ENCODE data around the gene CAMTA1. TPM values are rescaled to one million over a fixed set of nuclear protein-coding genes. Genes with fewer than 3 reads are reported as not detected.

Gene CAMTA1
- total and polyA plus RNA-seq, 9 of the 15 experiments (the other 6 are each of a cell fraction or from before 2014, with no cell fraction given), result 43.9 to 161 (median 65.9) TPM

- intact Hi-C loops (cut with micrococcal nuclease) (no loop called here), in situ Hi-C loops (cut with MboI) (no loop called here)
- H4K20me1 ChIP-seq (replicated peaks; ENCODE audit: control insufficient read depth, insufficient read depth, low read length), result no peaks in the 10 kb centered on the region
- no peak overlapping the region for H3K4me3 ChIP-seq
- no peaks in the 10 kb centered on the region for H3K36me3 ChIP-seq (ENCODE audit: control insufficient read depth, insufficient read depth, low read length)
- peaks cover 41 to 53% of the 10 kb centered on the region in 2 experiments; a peak in 4 of 5 replicates for H3K27me3 ChIP-seq (ENCODE audit: control insufficient read depth in 2 of 2, insufficient read depth in 2 of 2, low read length in 2 of 2)
- BruUV-seq (replicated peaks), result no TSS peak
- ChIA-PET POLR2A (no interaction called here), CTCF (ENCODE audit: low intra/inter-chr PET ratio) (no interaction called here)
- FAIRE-seq, result no peak
- H3K4me1 ChIP-seq (replicated peaks in 1 of 2; ENCODE audit: control insufficient read depth in 2 of 2, insufficient read depth in 2 of 2, low read length in 2 of 2), result no peaks in the 10 kb centered on the region
- no peaks in the 10 kb centered on the region for H3K79me2 ChIP-seq (ENCODE audit: control insufficient read depth, insufficient read depth, low read length)
- H3K9ac ChIP-seq (ENCODE audit: insufficient read depth in 1 of 2, low read depth in 2 of 2, low read length in 2 of 2), result no peak overlapping the region
- H3K27ac ChIP-seq (ENCODE audit: extremely low read depth, low read depth, low read length), result no peak overlapping the region
- 2% methylated on average over 5 of the region's 5 CpGs for WGBS (ENCODE audit: insufficient coverage, low coverage, missing lambda C conversion rate)
- no peak for ATAC-seq
- no peak overlapping the region for H3K4me2 ChIP-seq (ENCODE audit: insufficient read depth, low read length)
- DNase-seq (ENCODE audit: extremely low read depth in 1 of 4, low spot score in 3 of 4), result no peak
- H2AFZ ChIP-seq (ENCODE audit: low read depth, low read length), result no peak overlapping the region
- H3K9me3 ChIP-seq (replicated peaks; ENCODE audit: control insufficient read depth, insufficient read depth, low read depth, low read length), result no peaks in the 10 kb centered on the region
- no peaks in the 10 kb centered on the region for H3K9me1 ChIP-seq (ENCODE audit: control insufficient read depth, insufficient read depth, low read length)
- TF ChIP-seq CUX1 (CRISPR knock-in tag; IDR thresholded peaks at IDR 0.05), result no peak
- TF ChIP-seq ZNF644 (tag; IDR thresholded peaks at IDR 0.05; ENCODE audit: low read depth), result no peak
- no peak for TF ChIP-seq ZNF184 (CRISPR knock-in tag; IDR thresholded peaks at IDR 0.05)
- TF ChIP-seq, protein P1, sequence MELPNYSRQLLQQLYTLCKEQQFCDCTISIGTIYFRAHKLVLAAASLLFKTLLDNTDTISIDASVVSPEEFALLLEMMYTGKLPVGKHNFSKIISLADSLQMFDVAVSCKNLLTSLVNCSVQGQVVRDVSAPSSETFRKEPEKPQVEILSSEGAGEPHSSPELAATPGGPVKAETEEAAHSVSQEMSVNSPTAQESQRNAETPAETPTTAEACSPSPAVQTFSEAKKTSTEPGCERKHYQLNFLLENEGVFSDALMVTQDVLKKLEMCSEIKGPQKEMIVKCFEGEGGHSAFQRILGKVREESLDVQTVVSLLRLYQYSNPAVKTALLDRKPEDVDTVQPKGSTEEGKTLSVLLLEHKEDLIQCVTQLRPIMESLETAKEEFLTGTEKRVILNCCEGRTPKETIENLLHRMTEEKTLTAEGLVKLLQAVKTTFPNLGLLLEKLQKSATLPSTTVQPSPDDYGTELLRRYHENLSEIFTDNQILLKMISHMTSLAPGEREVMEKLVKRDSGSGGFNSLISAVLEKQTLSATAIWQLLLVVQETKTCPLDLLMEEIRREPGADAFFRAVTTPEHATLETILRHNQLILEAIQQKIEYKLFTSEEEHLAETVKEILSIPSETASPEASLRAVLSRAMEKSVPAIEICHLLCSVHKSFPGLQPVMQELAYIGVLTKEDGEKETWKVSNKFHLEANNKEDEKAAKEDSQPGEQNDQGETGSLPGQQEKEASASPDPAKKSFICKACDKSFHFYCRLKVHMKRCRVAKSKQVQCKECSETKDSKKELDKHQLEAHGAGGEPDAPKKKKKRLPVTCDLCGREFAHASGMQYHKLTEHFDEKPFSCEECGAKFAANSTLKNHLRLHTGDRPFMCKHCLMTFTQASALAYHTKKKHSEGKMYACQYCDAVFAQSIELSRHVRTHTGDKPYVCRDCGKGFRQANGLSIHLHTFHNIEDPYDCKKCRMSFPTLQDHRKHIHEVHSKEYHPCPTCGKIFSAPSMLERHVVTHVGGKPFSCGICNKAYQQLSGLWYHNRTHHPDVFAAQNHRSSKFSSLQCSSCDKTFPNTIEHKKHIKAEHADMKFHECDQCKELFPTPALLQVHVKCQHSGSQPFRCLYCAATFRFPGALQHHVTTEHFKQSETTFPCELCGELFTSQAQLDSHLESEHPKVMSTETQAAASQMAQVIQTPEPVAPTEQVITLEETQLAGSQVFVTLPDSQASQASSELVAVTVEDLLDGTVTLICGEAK (IDR thresholded peaks at IDR 0.05), result peak; percentile 92
- TF ChIP-seq, protein P1 (CRISPR knock-in tag; IDR thresholded peaks at IDR 0.05), result peak; percentile 83
- TF ChIP-seq HMGN3 (IDR thresholded peaks at IDR 0.05; ENCODE audit: borderline replicate concordance, extremely low read depth, insufficient read length, low read depth, low read length), result no peak
- no peak for TF ChIP-seq SMAD3 (CRISPR knock-in tag; conservative IDR thresholded peaks at IDR 0.05)
Measured at GRCh38 chr1:7259955-7260354, 474.7 kb downstream of the CAMTA1 start.
